CD4-positive, alpha-beta T cell treated with Interleukin-15 for 1 hour (primary cell): Measurements from ENCODE around the gene TAS2R30.
"Not testable (repeated sequence)": the region's sequence is repeated elsewhere in the genome, so short reads cannot be mapped to it uniquely, and the experiment has no call there.

ENCODE experiments used
- DNase-seq: peaks from one replicate; pipeline ENCODE4 v3.0.0-alpha.2; 2020

The TAS2R30 gene

GRCh38 chr12:11134305-11134704, at the start of gene TAS2R30:
Gene TAS2R30 (minus strand): TSS chr12:11134644. CDS start chr12:11134244, 400 bp downstream.
- no peak for DNase-seq

GRCh38 chr12:11183011-11183410, 48.6 kb upstream of the TAS2R30 start:
- no peak for DNase-seq

GRCh38 chr12:11182529-11182928, 48.1 kb upstream of the TAS2R30 start:
- DNase-seq = no peak

- no peak for DNase-seq
Measured at GRCh38 chr12:11178250-11178649, 43.8 kb upstream of the TAS2R30 start.

- DNase-seq = no peak
Measured at GRCh38 chr12:11174022-11174421, 39.6 kb upstream of the TAS2R30 start.

- DNase-seq = no peak
Measured at GRCh38 chr12:11171969-11172675, 37.7 kb upstream of the TAS2R30 start.

- peak; percentile 91 for DNase-seq
Measured at GRCh38 chr12:11171145-11171968, 36.9 kb upstream of the TAS2R30 start, which contains the start of gene SMIM10L1. Gene SMIM10L1 (plus strand): TSS chr12:11171194. CDS start chr12:11171357, 163 bp downstream.

- DNase-seq = no peak
Measured at GRCh38 chr12:11170810-11171144, 36.3 kb upstream of the TAS2R30 start.

- no peak for DNase-seq
Measured at GRCh38 chr12:11166300-11166699, 31.9 kb upstream of the TAS2R30 start.

GRCh38 chr12:11164384-11164783, 29.9 kb upstream of the TAS2R30 start:
- no peak for DNase-seq

- DNase-seq = no peak
Measured at GRCh38 chr12:11162502-11162901, 28.1 kb upstream of the TAS2R30 start.

- DNase-seq = no peak
Measured at GRCh38 chr12:11158885-11159444, 24.5 kb upstream of the TAS2R30 start.

GRCh38 chr12:11154400-11154925, 20.0 kb upstream of the TAS2R30 start:
- no peak for DNase-seq

- DNase-seq = no peak
Measured at GRCh38 chr12:11152725-11153124, 18.3 kb upstream of the TAS2R30 start.

- DNase-seq = no peak
Measured at GRCh38 chr12:11150832-11151231, 16.4 kb upstream of the TAS2R30 start.

GRCh38 chr12:11147420-11147819, 13.0 kb upstream of the TAS2R30 start:
- no peak for DNase-seq

- DNase-seq = no peak
Measured at GRCh38 chr12:11144297-11144696, 9.9 kb upstream of the TAS2R30 start.

GRCh38 chr12:11143352-11143751, 8.9 kb upstream of the TAS2R30 start:
- DNase-seq = no peak

- DNase-seq = no peak
Measured at GRCh38 chr12:11136075-11136474, 1.6 kb upstream of the TAS2R30 start.

GRCh38 chr12:11133816-11134215, 628 bp downstream of the TAS2R30 start:
- no peak for DNase-seq

- no peak for DNase-seq
Measured at GRCh38 chr12:11133162-11133561, 1.3 kb downstream of the TAS2R30 start.

GRCh38 chr12:11130999-11131398, 3.4 kb downstream of the TAS2R30 start:
- no peak for DNase-seq

- DNase-seq = no peak
Measured at GRCh38 chr12:11130382-11130781, 4.1 kb downstream of the TAS2R30 start.

GRCh38 chr12:11114130-11114529, 20.3 kb downstream of the TAS2R30 start:
- not testable (repeated sequence) for DNase-seq
